ENCODE results near the gene CYP3A7.

DNA sequence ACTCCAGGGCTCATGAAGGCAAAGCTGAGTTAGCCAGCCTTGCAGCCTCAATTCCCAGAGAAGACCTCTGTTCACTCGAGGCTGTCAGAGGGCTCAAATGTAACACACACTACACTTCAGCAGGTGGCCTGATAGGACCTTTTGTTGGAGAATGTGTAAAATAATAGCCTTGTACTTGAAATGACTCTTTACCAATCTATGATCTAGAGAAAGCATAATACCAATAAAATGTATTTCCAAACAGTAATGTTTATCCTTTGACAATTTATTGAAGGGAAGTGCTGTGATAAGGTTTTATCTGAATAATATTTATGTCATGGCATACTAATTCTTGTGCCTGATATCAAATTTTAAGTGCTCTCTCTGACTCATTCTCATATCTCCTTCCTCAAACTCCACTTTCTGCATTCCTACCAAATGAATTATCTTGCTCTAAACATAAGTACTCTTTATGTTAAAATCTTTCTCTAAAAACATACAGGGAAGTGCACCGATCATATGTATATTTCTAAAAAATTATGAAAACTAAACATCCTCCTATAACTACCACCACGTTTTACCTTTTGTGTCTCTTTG is 20.9 kb downstream of the CYP3A7 start:
- no peak for TF ChIP-seq CTCF (conservative IDR thresholded peaks at IDR 0.05; ENCODE audit: low read depth, low read length)
- TF ChIP-seq POLR2A (IDR thresholded peaks at IDR 0.05; ENCODE audit: low read depth, low read length) = no peak
- TF ChIP-seq, protein P1, sequence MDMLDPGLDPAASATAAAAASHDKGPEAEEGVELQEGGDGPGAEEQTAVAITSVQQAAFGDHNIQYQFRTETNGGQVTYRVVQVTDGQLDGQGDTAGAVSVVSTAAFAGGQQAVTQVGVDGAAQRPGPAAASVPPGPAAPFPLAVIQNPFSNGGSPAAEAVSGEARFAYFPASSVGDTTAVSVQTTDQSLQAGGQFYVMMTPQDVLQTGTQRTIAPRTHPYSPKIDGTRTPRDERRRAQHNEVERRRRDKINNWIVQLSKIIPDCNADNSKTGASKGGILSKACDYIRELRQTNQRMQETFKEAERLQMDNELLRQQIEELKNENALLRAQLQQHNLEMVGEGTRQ (IDR thresholded peaks at IDR 0.05; ENCODE audit: low read depth, low read length) = no peak
- TF ChIP-seq RFX5 (IDR thresholded peaks at IDR 0.05; ENCODE audit: low read depth, low read length) = no peak
- TF ChIP-seq RCOR1 (IDR thresholded peaks at IDR 0.05; ENCODE audit: insufficient replicate concordance, low read length) = no peak
- TF ChIP-seq, protein P2, sequence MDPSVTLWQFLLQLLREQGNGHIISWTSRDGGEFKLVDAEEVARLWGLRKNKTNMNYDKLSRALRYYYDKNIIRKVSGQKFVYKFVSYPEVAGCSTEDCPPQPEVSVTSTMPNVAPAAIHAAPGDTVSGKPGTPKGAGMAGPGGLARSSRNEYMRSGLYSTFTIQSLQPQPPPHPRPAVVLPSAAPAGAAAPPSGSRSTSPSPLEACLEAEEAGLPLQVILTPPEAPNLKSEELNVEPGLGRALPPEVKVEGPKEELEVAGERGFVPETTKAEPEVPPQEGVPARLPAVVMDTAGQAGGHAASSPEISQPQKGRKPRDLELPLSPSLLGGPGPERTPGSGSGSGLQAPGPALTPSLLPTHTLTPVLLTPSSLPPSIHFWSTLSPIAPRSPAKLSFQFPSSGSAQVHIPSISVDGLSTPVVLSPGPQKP (IDR thresholded peaks at IDR 0.05; ENCODE audit: borderline replicate concordance, low read depth, low read length) = no peak
- no peak for TF ChIP-seq NFE2L2 (IDR thresholded peaks at IDR 0.05; ENCODE audit: low read depth, low read length)

Data from IMR-90 (cell line).